Esophagus (tissue), 2 donors: Measurements from ENCODE around the gene BTF3. TPM values are rescaled to one million over a fixed set of nuclear protein-coding genes. Genes with fewer than 3 reads are reported as not detected.
"Not testable (repeated sequence)": the region's sequence is repeated elsewhere in the genome, so short reads cannot be mapped to it uniquely, and the experiment has no call there.

ENCODE experiments used
- H3K27ac ChIP-seq, 2 donors: one replicate each; pipeline ENCODE4 v1.5.1; 2013; ENCODE audit warnings: low read depth in 2 of 2, mild to moderate bottlenecking in 2 of 2, inconsistent platforms in 1 of 2, low read length in 1 of 2, moderate library complexity in 1 of 2
- H3K27me3 ChIP-seq, 2 donors: one replicate each; pipeline ENCODE4 v1.6.1; 2013; ENCODE audit warnings: low read length in 2 of 2, control low read depth in 1 of 2, mild to moderate bottlenecking in 1 of 2; ENCODE audit not compliant: insufficient read depth in 2 of 2, control insufficient read depth in 1 of 2
- H3K36me3 ChIP-seq, 2 donors: one replicate each; pipeline ENCODE4 v1.6.1; 2013; ENCODE audit warnings: low read length in 1 of 2; ENCODE audit not compliant: control insufficient read depth in 2 of 2, insufficient read depth in 2 of 2
- H3K4me1 ChIP-seq, 2 donors: one replicate each; pipeline ENCODE4 v1.6.1; 2013; ENCODE audit warnings: low read length in 1 of 2; ENCODE audit not compliant: control insufficient read depth in 2 of 2, insufficient read depth in 2 of 2
- H3K4me3 ChIP-seq, 2 donors: one replicate each; pipeline ENCODE4 v1.5.1; 2013; ENCODE audit warnings: low read length in 2 of 2, mild to moderate bottlenecking in 2 of 2, low read depth in 1 of 2, moderate library complexity in 1 of 2
- H3K9me3 ChIP-seq, 2 donors: one replicate each; pipeline ENCODE4 v1.6.1; 2013; ENCODE audit warnings: mild to moderate bottlenecking in 2 of 2, low read depth in 1 of 2, low read length in 1 of 2, moderate library complexity in 1 of 2; ENCODE audit not compliant: control insufficient read depth in 2 of 2, insufficient read depth in 1 of 2
- WGBS, 2 donors: extraction: QIAGEN DNeasy Blood & Tissue Kit; methylation state at CpG; one replicate each; pipeline ENCODE4 v1.1.7; 2013; 5-methylcytosine and 5-hydroxymethylcytosine counted together
- polyA plus RNA-seq, 2 donors: library from polyadenylated mRNA; stranded (reverse); fragments of 200-250 nt; gene quantifications; one replicate each; pipeline ENCODE4 v1.2.3, GENCODE V29; 2013
- donor health status: healthy with polysubstance abuse.
- donor health status: Bipolar disorder and iron deficiency.

Gene BTF3
- polyA plus RNA-seq, 2 donors: 542 to 770 TPM

DNA sequence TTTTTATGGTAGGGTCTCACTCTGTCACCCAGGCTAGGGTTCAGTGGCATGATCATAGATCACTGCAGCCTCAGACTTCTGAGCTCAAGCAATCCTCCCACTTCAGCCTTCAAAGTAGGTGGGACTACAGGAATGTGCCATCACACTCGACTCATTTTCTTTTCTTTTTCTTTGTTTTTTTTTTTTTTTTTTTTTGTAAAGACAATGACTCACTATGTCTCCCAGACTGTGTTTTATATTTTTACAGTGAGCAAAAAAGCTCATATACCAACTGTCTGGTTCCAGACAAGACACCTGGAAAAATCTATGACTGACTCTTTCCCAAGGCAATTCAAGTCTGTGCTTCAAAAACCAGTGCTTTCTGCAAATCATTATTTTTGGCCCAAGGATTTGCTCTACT lies 38.9 kb upstream of the BTF3 start:
- 26 to 50% methylated on average over 1 of the region's 1 CpG for WGBS, 2 donors
- H3K4me3 ChIP-seq: no peak overlapping the region
- H3K27me3 ChIP-seq: peaks cover 0 to 2% of the 10 kb centered on the region in 2 donors
- H3K4me1 ChIP-seq: no peaks in the 10 kb centered on the region
- H3K36me3 ChIP-seq: no peaks in the 10 kb centered on the region
- H3K27ac ChIP-seq: no peak overlapping the region
- H3K9me3 ChIP-seq: no peaks in the 10 kb centered on the region

DNA sequence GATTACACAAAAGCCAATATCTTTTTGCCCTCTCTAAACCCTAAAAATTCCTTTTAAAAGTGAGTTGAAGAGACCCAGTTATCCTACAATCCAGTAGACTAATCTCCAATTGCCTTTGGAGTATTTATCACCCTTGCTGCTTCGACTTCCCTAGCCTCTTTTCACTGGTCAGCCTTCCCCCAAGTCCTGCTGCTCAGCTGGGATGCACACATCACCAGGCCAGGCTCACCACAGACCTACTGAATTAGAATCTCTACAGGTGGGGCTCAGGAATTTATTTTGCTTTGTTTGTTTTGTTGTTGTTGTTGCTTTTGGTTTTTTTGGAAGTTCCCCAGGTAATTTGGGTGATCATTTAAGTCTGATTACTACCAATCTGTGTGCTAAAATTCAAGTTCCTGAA lies 38.1 kb upstream of the BTF3 start:
- 75 to 77% methylated on average over 1 of the region's 1 CpG for WGBS, 2 donors
- H3K27me3 ChIP-seq: peaks cover 0 to 2% of the 10 kb centered on the region in 2 donors
- no peaks in the 10 kb centered on the region for H3K4me1 ChIP-seq
- no peak overlapping the region for H3K27ac ChIP-seq
- no peak overlapping the region for H3K4me3 ChIP-seq
- no peaks in the 10 kb centered on the region for H3K36me3 ChIP-seq
- no peaks in the 10 kb centered on the region for H3K9me3 ChIP-seq

DNA sequence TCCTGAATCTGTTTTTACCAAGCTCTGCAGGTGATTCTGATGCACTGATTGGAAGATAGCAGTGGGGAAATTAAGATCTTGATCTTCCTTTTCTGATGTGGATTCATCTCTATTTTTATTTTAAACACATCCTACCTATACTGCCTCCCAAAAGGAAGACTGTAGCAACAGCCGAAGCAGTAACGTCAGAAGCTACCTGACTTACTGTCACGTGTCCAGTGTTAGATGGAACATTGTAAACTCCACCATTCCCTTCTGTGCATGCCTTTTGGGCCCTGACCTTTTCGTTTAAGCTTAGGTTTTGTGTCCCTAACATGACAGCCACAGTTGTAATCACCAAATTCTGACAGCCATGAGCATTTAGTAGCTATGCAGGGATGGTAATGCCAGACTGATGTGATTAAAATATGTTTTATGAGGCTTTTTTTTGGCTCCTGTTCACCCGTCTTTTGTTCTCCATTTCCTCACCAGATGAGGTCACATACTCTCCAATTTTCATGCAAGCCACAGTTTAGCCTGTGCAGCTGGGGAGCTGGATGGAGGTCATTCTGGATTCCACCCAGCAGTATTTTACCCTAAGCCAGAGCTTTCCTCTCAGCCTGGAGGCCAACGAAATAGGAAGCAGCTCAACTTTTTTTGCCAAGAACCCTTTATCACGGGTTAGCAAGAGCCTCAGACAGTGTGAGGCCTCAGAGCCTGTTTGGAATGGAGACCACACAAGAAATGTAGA lies 34.1 kb upstream of the BTF3 start:
- Histone ChIP-seq H3K4me3 (no peak overlapping the region), H3K4me1 (no peaks in the 10 kb centered on the region), H3K27ac (no peak overlapping the region), H3K27me3 (no peaks in the 10 kb centered on the region), H3K9me3 (no peaks in the 10 kb centered on the region), H3K36me3 (no peaks in the 10 kb centered on the region)
- 43 to 52% methylated on average over 7 of the region's 7 CpGs for WGBS, 2 donors

DNA sequence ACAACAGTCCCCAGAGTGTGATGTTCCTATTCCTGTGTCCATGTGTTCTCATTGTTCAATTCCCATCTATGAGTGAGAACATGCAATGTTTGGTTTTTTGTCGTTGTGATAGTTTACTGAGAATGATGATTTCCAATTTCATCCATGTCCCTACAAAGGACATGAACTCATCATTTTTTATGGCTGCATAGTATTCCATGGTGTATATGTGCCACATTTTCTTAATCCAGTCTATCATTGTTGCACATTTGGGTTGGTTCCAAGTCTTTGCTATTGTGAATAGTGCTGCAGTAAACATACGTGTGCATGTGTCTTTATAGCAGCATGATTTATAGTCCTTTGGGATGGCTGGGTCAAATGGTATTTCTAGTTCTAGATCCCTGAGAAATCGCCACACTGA lies 29.6 kb upstream of the BTF3 start:
- not testable (repeated sequence) for H3K27ac ChIP-seq, H3K9me3 ChIP-seq, H3K4me1 ChIP-seq, H3K4me3 ChIP-seq, H3K36me3 ChIP-seq, H3K27me3 ChIP-seq
- WGBS, 2 donors: 76 to 77% methylated on average over 3 of the region's 3 CpGs

DNA sequence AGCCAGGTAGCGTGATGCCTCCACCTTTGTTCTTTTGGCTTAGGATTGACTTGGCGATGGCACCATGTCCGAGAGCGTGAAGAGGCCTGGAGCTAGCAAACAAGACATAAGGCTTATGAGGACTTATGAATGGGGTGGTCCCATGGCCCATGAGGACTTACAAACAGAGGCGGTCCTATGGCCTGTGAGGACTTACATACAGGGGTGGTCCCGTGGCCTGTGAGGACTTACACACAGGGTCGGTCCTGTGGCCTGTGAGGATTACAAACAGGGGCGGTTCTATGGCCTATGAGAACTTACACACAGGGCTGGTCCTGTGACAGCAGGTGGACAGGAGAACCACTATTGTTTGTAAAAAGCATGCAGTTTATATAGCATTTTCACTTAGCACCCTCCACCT lies 28.4 kb upstream of the BTF3 start:
- H3K4me3 ChIP-seq: no peak overlapping the region
- H3K27ac ChIP-seq: no peak overlapping the region
- peaks cover 0 to 4% of the 10 kb centered on the region in 2 donors for H3K9me3 ChIP-seq
- no peaks in the 10 kb centered on the region for H3K4me1 ChIP-seq
- H3K36me3 ChIP-seq: no peaks in the 10 kb centered on the region
- H3K27me3 ChIP-seq: no peaks in the 10 kb centered on the region
- WGBS, 2 donors: 97 to 98% methylated on average over 8 of the region's 8 CpGs

DNA sequence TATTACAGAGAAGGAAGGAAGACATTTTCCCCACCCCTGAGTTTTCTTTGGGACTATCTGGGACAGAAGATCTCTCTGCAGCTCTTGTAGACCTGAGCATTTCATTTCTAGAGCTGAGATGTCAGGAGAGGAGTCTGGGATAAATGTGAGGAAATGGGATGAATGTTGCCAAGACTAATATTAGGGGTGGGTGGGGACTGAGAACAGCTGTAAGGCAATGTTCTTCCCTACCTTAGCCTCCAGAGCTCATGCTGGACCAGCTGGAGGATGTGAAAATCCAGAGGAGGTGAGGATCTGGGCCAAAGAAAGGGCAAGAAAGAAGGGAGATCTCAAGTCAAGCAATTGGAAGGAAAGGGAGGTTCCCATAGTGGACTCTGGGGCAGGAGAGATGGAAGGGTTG lies 26.6 kb upstream of the BTF3 start:
- peaks cover 0 to 4% of the 10 kb centered on the region in 2 donors for H3K9me3 ChIP-seq
- no peak overlapping the region for H3K27ac ChIP-seq
- H3K36me3 ChIP-seq: no peaks in the 10 kb centered on the region
- no peaks in the 10 kb centered on the region for H3K27me3 ChIP-seq
- no peaks in the 10 kb centered on the region for H3K4me1 ChIP-seq
- H3K4me3 ChIP-seq: no peak overlapping the region

DNA sequence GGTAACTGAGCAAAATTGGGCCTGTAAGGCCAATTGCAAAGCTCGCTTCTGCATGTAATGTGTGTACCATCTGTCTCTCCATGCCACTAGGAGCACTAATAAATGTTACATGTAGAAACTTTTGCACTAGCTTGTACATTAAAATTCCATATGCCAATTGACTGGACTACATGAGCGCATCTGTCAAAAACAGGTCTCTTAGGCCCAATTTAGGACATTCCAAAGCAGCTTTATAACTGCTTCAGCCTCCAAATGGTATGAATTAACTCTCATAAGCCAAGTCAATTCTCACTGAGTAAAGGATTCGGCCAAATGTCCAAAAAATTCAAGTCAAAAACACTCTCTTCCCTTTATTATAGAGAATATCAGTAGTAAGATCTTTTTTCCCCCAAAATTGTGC lies 26.1 kb upstream of the BTF3 start:
- Histone ChIP-seq H3K9me3 (peaks cover 0 to 4% of the 10 kb centered on the region in 2 donors), H3K27ac (no peak overlapping the region), H3K4me1 (no peaks in the 10 kb centered on the region), H3K4me3 (no peak overlapping the region), H3K27me3 (no peaks in the 10 kb centered on the region), H3K36me3 (no peaks in the 10 kb centered on the region)
- 59 to 90% methylated on average over 3 of the region's 3 CpGs for WGBS, 2 donors

DNA sequence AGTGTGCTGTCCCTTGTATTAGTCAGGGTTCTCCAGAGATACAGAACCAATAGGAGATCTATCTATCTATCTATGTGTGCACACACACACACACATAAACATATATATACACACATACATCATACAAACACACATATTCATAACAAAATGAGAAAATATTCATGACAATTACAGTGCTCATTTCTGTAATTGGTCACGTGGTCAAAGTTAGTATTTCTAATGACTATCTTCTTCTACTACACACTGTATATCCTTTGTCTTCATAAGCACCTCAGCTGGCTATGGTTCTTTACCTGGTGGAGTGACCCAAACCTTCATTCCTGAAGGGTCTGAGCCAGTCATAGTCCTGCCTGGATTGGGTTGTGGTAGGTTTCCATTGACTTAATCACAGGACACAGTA lies 17.7 kb upstream of the BTF3 start:
- H3K9me3 ChIP-seq: no peaks in the 10 kb centered on the region
- no peaks in the 10 kb centered on the region for H3K27me3 ChIP-seq
- no peak overlapping the region for H3K27ac ChIP-seq
- WGBS, 2 donors: 90% methylated on average over 1 of the region's 1 CpG
- H3K36me3 ChIP-seq: no peaks in the 10 kb centered on the region
- no peak overlapping the region for H3K4me3 ChIP-seq
- H3K4me1 ChIP-seq: no peaks in the 10 kb centered on the region

DNA sequence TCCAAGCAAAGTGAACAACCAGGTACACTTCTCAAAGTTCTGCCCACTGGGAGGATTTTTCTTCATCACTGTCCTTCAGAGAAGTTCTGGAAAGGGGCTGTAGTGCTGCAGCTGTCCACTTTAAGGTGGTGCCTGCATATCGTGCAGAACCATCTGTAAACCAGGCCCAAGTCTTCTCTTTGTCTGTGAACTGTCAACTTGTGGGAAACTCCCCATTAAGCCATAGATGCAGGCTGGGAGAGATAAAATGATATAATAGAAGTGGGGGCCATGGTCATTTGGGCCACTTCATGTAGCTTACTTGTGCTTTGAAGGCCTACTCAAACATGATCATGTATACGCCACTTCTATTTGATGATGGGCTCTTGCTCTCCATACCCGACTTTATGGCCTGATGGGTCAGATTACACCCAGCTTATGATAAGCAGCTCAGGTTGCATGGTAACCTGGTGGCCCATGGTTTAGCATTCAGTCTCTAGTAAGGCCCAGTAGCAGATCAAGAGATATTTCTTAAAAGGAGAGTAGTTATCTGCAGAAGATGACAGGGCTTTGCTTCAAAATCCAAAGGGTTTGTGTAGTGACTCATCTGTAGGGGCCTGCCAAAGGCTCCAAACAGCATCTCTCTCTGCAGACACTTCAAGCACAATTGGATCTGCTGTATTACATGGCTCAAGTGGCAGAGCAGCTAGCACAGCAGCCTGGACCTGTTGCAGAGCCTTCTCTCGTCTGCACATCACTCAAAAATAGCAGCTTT lies 15.7 kb upstream of the BTF3 start:
- Histone ChIP-seq H3K36me3 (no peaks in the 10 kb centered on the region), H3K27ac (no peak overlapping the region), H3K4me1 (no peaks in the 10 kb centered on the region), H3K4me3 (no peak overlapping the region), H3K9me3 (no peaks in the 10 kb centered on the region), H3K27me3 (no peaks in the 10 kb centered on the region)
- WGBS, 2 donors: 73 to 84% methylated on average over 4 of the region's 4 CpGs

DNA sequence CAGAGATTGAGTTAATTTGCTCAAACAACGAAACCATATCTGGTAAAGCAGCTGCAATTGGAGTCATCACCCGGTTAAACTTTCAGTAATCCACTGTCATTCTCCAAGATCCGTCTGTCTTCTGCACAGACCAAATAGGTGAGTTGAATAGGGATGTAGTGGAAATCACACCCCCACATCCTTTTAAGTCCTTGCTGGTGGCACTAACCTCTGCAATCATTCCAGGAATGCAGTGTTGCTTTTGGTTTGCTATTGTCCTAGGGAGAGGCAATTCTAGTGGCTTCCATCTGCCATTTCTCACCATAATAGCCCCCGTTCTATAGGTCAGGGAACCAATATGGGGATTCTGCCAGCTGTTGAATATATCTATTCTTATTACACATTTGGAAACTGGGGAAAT lies 14.6 kb upstream of the BTF3 start:
- no peak overlapping the region for H3K27ac ChIP-seq

More for the DNA sequence above, 14.6 kb upstream of the BTF3 start:
- Histone ChIP-seq H3K27me3 (no peaks in the 10 kb centered on the region), H3K4me1 (no peaks in the 10 kb centered on the region), H3K4me3 (no peak overlapping the region), H3K9me3 (no peaks in the 10 kb centered on the region), H3K36me3 (no peaks in the 10 kb centered on the region)
- WGBS, 2 donors: 89 to 90% methylated on average over 4 of the region's 4 CpGs
